AG08395 (cell line): ENCODE data around the gene TRAPPC10.

Source experiments
- DNase-seq: peaks from one replicate; pipeline ENCODE4 v3.0.0; 2012; ENCODE audit warnings: mixed read lengths, low spot score

The TRAPPC10 gene

GRCh38 chr21:43981871-43982210 lies 30.3 kb upstream of the TRAPPC10 start:
- no peak for DNase-seq

DNA sequence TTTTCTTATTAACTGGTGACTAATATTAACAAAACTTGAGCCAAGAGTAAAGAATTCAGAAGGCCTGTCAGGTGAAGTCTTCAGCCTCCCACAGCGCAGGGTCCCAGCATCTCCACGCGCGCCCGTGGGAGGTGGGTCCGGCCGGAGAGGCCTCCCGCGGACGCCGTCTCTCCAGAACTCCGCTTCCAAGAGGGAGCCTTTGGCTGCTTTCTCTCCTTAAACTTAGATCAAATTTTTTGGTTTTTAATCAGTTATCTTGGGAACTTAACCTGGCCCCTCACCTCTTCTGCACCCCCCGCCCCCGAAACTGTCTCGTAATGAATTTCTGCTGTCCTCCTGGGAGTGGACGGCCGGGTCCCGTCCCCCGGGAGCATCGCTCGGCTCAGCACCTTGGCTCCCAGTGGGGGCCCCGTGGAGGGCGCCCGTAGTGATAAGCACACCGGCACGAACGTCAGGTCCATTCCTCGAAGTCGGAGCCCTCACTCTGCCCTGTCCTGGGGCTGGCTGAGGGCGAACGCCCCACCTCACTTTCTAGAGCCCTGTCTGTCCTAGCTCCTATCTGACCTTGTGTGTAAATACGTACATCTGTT lies 29.5 kb upstream of the TRAPPC10 start:
- no peak for DNase-seq

DNA sequence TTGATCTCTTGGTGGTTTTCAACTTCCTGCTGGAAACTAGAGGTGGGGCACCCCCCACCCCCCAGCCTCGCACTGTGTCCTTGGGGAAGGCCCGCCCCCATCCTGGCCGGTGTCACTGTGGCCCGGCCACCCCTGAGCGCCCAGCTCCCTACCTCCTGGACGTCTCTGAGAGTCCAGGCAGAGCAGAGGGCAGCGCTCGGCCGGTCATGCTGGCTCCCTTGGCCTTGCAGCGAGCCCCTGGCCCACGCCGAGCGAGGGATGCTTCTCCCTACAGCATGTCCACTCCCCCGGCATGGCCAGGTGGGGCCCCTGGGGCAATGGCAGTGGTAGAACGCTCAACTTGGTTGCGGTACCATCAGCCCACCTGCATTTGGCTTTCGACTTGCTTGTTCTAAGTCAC lies 28.7 kb upstream of the TRAPPC10 start:
- no peak for DNase-seq

- no peak for DNase-seq
Measured at GRCh38 chr21:43983860-43984420, 28.2 kb upstream of the TRAPPC10 start.

DNA sequence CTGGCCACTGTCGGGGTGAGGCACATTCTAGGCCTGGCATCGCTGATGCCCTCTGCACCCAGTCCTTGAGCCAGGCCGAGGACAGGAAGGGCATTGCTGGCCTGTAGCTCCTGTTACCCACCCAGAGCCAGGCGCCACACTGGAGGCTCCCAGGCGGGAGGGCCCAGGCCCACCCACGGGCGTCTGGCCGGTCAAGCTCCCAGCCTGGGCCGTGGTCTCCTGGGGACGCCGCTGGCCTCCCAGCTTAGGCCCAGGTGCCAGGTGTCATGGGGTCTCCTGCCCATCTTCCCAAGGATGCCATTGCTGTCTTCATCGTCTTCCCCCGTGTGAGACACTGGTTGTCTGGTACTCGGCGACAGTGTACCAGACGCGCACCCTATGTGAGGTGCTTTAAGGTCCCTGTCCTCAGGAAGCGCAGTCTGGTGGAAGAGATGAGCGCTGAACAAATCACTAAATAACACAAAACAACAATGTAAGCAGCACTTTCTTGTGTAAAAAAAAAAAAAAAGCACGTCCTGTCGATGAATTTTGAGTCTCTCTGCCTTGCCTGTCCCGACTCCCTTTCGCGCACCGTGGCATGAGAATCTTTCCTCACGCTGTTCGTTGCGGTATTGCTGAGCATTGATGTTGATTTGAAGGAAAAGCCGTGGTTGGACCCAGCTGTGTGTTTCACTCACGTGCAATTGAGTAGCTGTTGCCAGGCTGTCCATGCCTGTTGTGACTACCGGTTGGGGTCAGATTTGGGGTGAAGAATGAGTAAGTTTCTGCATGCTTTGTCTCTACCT lies 27.0 kb upstream of the TRAPPC10 start:
- DNase-seq, result no peak

- DNase-seq, result no peak
Measured at GRCh38 chr21:43985690-43986251, 26.3 kb upstream of the TRAPPC10 start.

DNA sequence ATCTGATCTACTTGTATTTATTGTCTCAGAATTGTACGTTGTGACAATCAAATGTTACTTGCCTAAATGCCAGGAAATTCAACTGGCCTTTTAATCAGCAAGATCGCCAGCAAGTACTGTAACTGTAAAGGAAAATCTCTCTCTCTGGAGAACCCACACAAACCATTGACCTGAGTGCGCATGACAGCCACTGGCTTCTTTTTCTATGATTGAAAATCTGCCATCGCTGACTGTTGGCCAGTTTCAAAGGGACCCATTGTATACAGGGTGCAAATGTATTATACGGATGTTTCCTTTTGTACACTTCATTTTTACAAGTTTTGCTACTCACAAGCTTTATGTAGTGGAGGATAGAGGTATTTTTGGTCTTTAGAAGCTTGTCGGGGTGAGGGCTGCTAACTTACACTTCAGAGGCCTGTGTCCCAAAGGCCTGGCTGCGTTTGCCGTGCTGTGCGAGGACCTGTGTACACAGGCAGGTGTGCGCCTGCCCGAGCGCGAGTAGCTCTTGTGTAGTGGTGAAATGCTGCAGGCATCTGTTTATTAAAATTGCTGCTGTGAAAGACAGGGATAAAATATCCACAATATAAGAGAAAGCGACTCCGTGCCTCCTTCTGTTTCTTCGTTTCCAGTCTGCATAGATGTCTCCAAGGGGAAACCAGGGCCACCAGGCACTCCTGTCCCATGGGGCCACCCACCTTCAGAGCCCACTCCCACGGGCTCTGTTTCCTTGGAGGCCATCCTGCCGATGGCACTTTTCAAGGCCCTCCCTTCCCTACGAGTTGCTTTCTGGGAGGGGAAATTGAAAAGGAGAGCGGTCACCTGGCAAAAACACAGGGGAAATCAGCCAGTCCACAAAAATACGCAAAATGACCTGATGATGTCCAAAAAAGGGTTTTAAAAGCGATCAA lies 25.3 kb upstream of the TRAPPC10 start:
- DNase-seq, result no peak

- no peak for DNase-seq
Measured at GRCh38 chr21:43987509-43987908, 24.6 kb upstream of the TRAPPC10 start.

GRCh38 chr21:43988016-43988415 lies 24.1 kb upstream of the TRAPPC10 start:
- no peak for DNase-seq

GRCh38 chr21:43988506-43989230 lies 23.4 kb upstream of the TRAPPC10 start:
- no peak for DNase-seq

- DNase-seq, result no peak
Measured at GRCh38 chr21:43989401-43989800, 22.7 kb upstream of the TRAPPC10 start.

DNA sequence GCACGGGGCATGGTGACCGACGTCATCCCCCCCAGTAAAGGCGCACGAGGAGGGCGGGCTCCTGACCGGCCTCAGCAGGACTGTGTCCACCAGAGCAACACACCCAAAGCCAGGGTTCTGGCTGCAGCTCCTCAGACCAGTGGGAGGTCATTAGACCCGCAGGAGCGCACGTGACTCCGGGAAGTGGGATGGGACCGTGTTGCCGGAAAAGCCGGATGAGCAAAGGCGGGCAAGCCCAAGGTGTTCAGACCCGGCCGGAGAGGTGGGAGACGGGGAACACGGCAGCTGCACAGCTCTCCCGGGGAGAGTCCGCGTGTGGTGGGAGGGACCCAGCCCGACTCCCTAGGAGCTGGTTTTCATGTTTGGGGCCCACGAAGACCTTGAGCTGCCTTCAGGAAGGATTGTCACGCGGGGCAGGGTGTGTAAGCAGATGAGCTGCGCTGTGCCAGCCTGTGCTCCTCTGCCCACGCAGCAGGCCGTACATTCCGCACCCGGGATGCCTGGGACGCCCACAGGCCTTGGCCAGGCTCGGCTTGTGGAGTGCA lies 20.6 kb upstream of the TRAPPC10 start:
- DNase-seq, result no peak

DNA sequence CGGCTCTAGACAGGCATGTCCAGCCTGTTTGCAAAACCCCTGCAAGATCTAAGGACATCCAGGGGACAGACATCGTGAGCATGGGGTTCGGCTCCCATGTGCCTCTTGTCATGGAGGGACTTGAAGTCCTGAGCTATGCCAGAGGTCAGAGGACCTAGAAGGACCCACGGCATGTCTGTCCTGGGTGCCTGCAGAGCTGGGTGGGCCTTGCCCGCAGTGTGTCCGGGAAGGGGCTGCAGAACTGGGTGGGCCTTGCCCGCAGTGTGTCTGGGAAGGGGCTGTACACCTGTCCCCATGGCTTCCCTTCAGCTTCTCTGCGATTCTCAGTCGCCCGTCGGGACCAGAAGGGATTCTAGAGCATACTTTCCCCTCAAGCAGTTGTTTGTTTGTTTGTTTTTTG lies 20.0 kb upstream of the TRAPPC10 start:
- no peak for DNase-seq

- DNase-seq, result no peak
Measured at GRCh38 chr21:43993420-43993934, 18.6 kb upstream of the TRAPPC10 start.

DNA sequence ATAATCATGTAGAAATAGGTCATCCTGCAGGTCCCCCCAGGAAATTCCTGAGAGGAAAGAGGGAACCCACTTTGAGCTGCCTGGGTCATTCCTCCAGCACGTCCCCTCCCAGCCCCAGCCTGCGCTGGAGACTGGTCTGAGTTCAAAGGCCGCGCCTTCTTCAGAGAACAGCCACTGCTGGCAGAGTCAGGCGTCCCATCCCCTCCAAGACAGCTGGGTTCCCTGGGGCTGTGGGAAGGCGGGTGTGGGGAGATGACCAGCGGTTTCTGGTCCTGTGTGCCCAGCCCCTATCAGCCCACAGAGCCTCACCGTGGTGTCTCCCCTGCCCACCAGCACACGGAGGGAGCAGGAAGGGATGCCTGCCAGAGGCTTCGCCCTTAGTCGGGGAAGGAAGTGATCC lies 18.0 kb upstream of the TRAPPC10 start:
- no peak for DNase-seq

- no peak for DNase-seq
Measured at GRCh38 chr21:43994646-43995045, 17.5 kb upstream of the TRAPPC10 start.

DNA sequence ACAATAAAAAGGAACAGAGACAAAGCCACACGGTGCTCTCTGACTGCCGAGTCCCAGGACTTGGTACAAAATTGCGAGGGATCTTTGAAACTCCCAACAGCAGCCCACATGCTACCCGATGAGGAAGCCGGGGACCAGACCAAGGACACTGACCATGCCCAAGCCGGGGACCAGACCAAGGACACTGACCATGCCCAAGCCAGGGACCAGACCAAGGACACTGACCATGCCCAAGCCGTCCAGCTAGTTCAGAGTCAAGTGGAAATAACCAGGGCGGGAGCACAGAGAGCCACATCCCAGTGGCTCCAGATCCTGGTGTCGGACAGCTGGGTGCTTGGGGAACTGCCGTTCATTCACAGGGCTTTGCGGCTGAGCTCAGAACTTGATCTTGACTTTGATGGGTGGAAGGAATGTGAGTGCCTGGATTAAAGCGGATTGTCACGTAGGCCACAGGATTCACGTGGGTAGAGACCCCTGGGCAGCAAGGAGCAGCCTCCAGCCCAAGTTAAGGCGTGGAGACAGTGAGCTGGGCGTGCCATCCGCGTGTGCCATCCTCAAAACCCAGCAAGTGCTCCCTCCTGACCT lies 16.5 kb upstream of the TRAPPC10 start:
- no peak for DNase-seq

DNA sequence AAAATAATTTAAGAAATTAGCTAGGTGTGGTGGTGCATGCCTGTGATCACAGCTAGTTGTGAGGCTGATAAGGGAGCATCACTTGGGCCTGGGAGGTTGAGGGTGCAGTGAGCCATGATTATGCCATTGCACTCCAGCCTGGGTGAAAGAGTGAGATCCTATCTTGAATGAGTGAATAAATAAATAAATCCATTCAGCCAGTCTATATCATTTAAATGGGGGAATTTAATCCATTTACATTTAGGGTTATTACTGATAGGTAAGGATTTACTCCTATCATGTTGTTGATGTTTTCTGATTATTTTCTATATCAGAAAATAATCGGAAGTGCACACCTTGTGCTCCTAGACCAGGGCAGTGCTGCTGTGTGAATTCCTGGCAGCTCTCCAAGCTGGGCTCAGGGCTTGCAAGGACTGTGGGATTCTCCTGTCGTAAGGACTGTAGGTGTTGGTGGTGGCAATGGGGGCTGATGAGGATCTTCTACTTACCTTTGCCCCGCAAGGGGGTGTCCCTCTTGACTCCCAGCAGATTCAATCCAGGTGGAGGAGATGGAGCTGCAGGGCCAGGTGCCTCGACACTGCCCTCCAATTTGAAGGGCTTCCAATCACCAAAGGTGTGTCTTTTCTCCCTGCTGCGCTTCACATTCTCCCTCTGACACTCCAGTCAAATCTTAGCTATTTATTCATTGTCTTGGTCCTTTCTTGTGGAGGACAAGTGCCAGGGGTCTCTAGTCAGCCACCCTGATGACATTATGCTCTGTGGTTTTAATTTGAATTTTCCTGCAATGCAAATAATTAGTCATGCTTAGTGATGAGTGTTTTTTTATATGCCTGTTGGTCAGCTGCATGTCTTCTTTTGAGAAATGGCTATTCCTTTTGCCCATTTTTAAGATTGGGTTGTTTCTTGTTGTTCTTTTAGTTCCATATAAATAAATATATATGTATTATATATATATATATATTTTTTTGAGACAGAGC lies 14.1 kb upstream of the TRAPPC10 start:
- DNase-seq, result no peak

DNA sequence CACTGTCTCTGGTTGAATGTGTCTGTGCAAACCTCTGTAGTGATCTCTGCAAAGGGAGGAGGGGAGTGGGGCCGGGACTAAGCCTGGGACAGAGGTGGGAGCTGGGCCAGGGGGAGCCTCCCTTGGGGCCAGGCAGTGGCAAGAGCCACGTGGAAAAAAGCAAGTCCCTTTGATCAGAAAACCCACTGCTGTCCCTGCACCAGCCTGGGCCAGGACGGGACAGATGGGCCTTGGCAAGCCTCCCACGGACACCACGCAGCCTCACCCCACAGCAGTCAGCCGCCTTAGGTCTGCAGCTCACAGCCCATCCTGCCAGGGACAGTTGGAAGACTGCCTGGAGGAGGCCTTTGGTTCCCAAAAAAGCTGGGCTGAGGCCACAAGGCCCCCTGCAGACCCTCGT lies 11.7 kb upstream of the TRAPPC10 start:
- no peak for DNase-seq

GRCh38 chr21:44002511-44002910 lies 9.6 kb upstream of the TRAPPC10 start:
- DNase-seq, result no peak
